Skeletal muscle cell (primary cell): ENCODE data around the gene CYREN.

Source experiments
- DNase-seq: peaks from one replicate; pipeline ENCODE4 v3.0.0-alpha.2; 2010; ENCODE audit warnings: low read depth
- H3K4me3 ChIP-seq: 2 replicates; pipeline ENCODE4 v1.5.1; 2011; ENCODE audit warnings: low read depth, mild to moderate bottlenecking, control low read depth, low read length, moderate library complexity

The CYREN gene

GRCh38 chr7:135197906-135198655, 27.6 kb upstream of the CYREN start:
- DNase-seq = no peak
- no peak overlapping the region for H3K4me3 ChIP-seq

DNA sequence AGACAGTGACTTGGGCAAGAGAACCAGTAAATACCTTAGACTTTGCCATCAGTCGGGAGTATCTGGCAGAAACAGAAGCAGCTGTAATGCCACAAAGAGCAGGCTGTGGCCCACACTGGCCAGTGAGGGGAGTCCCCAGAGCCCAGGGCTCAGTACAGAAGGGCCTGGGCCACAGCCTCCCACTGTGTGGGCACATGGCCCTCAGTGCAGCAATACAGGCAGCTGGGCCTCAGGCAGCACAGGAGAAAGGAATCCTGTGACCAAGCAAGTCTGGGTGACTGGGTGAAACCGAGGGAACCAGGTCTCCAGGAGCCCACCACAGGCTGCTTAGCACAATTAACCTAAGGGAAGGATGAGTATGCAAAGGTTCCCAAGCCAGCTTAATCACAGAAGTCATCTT, 26.8 kb upstream of the CYREN start:
- no peak overlapping the region for H3K4me3 ChIP-seq
- DNase-seq = no peak

DNA sequence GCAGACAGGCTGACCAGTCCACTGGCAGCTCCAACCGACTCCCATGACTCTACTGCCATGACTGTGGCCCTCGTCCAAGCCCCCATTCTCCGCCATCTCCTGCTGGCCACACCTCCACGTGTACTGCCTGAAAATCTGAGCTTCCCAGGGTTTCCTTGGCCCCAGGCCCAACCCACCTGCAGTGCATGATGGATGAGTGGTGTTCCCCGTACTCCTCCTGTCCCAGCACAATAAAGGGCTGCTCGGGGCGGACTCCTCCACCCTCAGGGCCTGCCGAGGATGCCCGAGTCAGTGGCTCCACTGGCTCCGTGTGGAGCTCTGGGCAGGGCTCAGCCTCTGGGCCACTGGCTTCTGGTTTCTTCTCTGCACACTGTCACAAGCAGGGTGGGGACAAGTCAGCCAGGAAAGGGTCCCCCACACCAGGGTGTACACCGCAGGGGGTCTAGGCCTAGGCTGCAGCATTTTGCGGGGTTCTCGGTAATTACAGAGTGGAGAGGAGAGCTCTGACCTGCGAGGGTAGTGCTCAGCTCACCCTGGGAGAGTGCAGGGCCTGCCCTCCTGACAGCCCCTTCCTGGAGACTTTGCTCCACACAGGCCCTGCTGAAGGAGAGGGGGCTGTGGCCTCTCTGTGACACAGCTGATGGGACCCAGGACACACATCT, 25.6 kb upstream of the CYREN start:
- DNase-seq = no peak
- H3K4me3 ChIP-seq = no peak overlapping the region

- DNase-seq = no peak
- H3K4me3 ChIP-seq = no peak overlapping the region
Measured at GRCh38 chr7:135195156-135195555, 24.6 kb upstream of the CYREN start.

DNA sequence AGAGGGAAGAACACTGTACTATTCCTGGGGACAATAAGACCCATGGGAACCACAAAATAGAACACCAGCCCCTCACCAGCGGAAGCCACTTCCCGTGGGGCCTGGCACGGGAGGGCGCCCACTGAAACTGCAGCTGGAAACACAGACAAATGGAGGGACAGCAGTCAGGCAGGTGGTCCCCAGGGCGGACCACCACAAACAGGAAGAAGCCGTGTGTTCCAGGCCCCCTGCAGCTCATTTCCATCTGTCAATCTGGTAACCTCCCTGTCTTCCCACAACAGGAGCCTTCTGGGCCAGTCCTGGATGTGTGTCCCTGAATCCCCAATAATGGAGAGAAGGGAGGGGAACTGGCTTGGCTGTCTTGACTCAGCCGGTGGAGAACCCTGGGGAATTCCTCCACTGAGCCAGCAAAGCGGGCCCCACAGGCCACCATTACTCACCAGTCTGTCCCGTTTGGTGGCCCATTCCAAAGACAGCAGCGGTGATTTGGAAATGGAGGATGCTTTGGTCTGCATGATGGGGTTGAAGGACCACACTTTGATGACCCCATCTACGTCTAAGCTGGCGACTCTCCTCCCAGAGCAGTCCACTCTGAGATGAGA, 24.1 kb upstream of the CYREN start:
- no peak overlapping the region for H3K4me3 ChIP-seq
- no peak for DNase-seq

GRCh38 chr7:135193615-135194081, 23.1 kb upstream of the CYREN start:
- DNase-seq = peak; percentile 45
- H3K4me3 ChIP-seq = no peak overlapping the region

DNA sequence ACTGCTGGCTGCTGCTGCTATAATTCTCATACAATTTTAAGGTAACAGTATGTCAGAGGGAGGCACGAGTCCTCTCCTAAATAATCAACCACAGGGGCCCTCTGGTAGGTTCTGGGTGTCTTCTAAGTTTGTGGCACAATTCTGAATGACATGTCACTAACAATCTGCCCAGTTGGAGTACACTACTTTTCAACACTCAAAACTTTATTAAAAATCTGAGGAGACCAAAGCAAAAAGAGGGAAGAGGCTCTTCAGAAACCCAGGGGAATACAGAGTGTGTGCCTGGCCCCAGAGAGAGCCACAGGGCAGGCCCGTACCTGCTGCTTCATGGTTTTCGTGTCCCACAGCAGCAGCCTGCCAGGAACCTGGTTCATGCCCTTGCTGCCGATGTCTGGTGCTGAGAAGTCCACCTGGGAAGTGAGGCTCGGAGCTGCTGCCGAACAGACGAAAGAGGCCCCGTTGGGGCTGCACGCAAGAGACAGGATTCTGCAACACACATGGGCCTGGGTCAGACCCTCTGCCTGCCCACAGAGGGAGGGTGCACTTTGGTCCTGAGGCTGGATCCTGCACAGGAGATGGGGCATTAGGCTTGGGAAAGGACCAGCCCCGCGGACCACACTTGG, 22.5 kb upstream of the CYREN start:
- H3K4me3 ChIP-seq = no peak overlapping the region
- no peak for DNase-seq

DNA sequence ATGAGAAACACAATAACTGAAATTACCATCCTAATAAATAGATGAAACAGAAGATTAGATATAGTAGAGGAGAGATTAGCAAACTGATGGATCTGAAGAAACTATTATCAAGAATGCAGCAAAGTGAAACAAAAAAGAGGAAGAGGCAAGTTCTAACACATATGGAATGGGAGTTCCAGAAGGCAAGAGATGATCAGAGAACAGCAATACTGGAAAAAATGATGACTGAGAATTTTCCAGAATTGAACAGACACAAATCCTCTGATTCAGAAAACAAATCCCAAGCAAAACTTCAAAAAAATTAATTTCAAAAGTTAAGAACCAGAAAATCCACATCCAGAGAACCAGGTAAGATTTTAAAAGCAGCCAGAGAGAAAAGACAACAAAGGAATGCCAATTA, 20.2 kb upstream of the CYREN start:
- no peak overlapping the region for H3K4me3 ChIP-seq
- no peak for DNase-seq

GRCh38 chr7:135189961-135190360, 19.5 kb upstream of the CYREN start:
- no peak for DNase-seq
- no peak overlapping the region for H3K4me3 ChIP-seq

DNA sequence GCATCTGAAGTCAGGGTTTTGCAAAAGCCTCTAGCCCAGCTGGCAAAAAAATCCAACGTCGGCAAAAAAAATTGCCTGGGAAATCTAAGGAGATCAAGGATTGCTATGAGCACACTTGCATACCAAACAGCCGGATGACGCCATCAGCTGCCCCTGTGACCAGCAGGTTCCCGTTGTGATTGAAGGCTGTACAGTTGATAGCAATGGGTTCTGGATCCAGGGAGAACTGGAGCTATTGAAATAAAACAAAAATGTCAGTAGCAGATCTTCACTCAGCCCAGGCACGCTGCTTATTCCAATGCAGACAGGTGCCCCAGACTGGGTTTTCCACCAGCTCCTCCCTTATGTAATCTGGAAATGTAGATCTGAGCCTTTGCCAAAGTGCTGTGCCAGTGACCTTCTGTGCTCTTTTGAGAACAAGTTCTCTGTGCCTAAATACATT, 18.7 kb upstream of the CYREN start:
- DNase-seq = no peak
- H3K4me3 ChIP-seq = no peak overlapping the region

GRCh38 chr7:135188298-135188984, 17.9 kb upstream of the CYREN start:
- H3K4me3 ChIP-seq = no peak overlapping the region
- DNase-seq = no peak

- DNase-seq = no peak
Measured at GRCh38 chr7:135186841-135187253, 16.3 kb upstream of the CYREN start.

GRCh38 chr7:135186261-135186540, 15.7 kb upstream of the CYREN start:
- no peak for DNase-seq
- no peak overlapping the region for H3K4me3 ChIP-seq

More at GRCh38 chr7:135186841-135187253, 16.3 kb upstream of the CYREN start:
- no peak overlapping the region for H3K4me3 ChIP-seq

DNA sequence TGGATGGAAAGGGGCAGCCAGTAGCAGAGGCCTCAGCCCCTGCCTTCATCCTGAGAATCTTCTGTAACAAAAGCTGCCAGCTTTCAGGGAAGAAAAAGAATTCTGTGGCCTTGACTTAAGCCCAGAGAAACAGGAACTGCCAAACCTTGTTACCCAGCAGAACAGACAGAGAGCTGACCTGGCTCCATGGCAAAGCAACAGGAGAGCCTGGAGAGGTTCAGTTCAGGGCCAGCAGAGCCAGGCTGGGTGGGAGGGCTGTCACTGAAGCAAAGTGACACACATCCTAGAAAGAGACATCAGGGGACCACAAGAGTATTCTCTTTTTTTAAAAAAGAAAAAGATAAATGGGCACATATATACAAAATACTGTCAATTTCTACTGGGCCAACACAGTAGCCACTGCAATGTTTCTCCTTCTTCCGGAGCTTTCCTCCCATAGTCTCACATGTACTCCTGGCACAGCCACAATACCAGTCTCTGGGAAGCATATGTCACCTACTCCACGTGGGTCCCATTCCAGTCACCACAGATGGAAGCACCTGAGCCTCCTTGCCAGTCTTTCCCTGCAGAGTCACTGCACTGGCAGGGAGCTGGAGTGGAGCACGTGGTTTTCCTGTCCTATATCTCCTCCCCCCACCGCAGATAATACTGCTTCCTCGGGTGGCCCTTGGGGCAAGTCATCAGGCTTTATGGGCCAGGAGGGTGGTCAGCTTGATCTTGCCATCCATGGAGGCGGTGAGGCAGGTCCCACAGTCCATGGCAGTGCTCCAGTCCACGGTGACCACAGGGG, 15.2 kb upstream of the CYREN start:
- no peak for DNase-seq
- H3K4me3 ChIP-seq = no peak overlapping the region

- no peak overlapping the region for H3K4me3 ChIP-seq
- DNase-seq = no peak
Measured at GRCh38 chr7:135184254-135184841, 13.8 kb upstream of the CYREN start.

GRCh38 chr7:135183478-135183877, 13.0 kb upstream of the CYREN start:
- H3K4me3 ChIP-seq = no peak overlapping the region
- no peak for DNase-seq

- DNase-seq = no peak
- H3K4me3 ChIP-seq = no peak overlapping the region
Measured at GRCh38 chr7:135181929-135182678, 11.6 kb upstream of the CYREN start.

- no peak for DNase-seq
- H3K4me3 ChIP-seq = no peak overlapping the region
Measured at GRCh38 chr7:135181261-135181928, 10.9 kb upstream of the CYREN start.
